ENCODE results near the gene SLC29A3.

Gene SLC29A3

GRCh38 chr10:71379118-71379766 is 60.2 kb downstream of the SLC29A3 start:
- H3K4me3 ChIP-seq (ENCODE audit: control insufficient read depth, low read depth, low read length), result no peak overlapping the region
- DNase-seq (ENCODE audit: low read depth), result no peak
- TF ChIP-seq CTCF (conservative IDR thresholded peaks at IDR 0.05; ENCODE audit: control insufficient read depth, insufficient read depth, low read depth, low read length), result no peak

- H3K4me3 ChIP-seq (ENCODE audit: control insufficient read depth, low read depth, low read length), result no peak overlapping the region
- no peak for DNase-seq (ENCODE audit: low read depth)
- TF ChIP-seq CTCF (conservative IDR thresholded peaks at IDR 0.05; ENCODE audit: control insufficient read depth, insufficient read depth, low read depth, low read length), result no peak
Observed at GRCh38 chr10:71380841-71381240, 61.8 kb downstream of the SLC29A3 start.

DNA sequence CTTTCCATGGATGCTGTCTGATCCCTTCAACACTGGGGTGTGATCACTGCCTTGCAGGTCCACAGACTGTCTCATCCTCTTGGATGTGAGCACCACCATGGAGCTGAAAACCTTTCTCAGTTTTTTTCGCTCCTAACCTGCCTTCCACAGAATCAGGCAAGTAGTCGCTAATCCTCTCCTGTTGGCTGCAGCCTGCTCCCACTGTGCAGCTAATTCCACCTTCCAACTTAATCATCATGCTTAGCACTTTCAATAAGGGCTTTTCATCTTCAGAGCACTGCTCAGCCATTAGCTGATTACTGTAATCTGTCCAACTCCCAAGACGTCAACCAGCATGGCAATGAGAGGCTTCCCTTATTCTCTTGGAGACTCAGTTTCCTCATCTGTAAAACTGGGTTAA is 62.6 kb downstream of the SLC29A3 start:
- TF ChIP-seq CTCF (conservative IDR thresholded peaks at IDR 0.05; ENCODE audit: control insufficient read depth, insufficient read depth, low read depth, low read length), result no peak
- no peak for DNase-seq (ENCODE audit: low read depth)
- no peak overlapping the region for H3K4me3 ChIP-seq (ENCODE audit: control insufficient read depth, low read depth, low read length)

- no peak for TF ChIP-seq CTCF (conservative IDR thresholded peaks at IDR 0.05; ENCODE audit: control insufficient read depth, insufficient read depth, low read depth, low read length)
- no peak overlapping the region for H3K4me3 ChIP-seq (ENCODE audit: control insufficient read depth, low read depth, low read length)
- DNase-seq (ENCODE audit: low read depth), result no peak
Observed at GRCh38 chr10:71382028-71382427, 63.0 kb downstream of the SLC29A3 start.

- peak; percentile 48 for DNase-seq (ENCODE audit: low read depth)
- no peak for TF ChIP-seq CTCF (conservative IDR thresholded peaks at IDR 0.05; ENCODE audit: control insufficient read depth, insufficient read depth, low read depth, low read length)
- no peak overlapping the region for H3K4me3 ChIP-seq (ENCODE audit: control insufficient read depth, low read depth, low read length)
Observed at GRCh38 chr10:71382757-71383156, 63.7 kb downstream of the SLC29A3 start.

GRCh38 chr10:71383972-71384687 is 65.1 kb downstream of the SLC29A3 start:
- peak; percentile 30 for DNase-seq (ENCODE audit: low read depth)
- H3K4me3 ChIP-seq (ENCODE audit: control insufficient read depth, low read depth, low read length), result no peak overlapping the region
- TF ChIP-seq CTCF (conservative IDR thresholded peaks at IDR 0.05; ENCODE audit: control insufficient read depth, insufficient read depth, low read depth, low read length), result peak; percentile 79

Data from fibroblast of mammary gland (primary cell).